NCI-H774 (cell line): Measurements from ENCODE around the gene FBXL19.
"Not testable (repeated sequence)": the region's sequence is repeated elsewhere in the genome, so short reads cannot be mapped to it uniquely, and the experiment has no call there.

Experiments used
- DNase-seq: peaks from one replicate; lab custom pipeline; 2025; lab: John Stamatoyannopoulos, UW

FBXL19 gene

DNA sequence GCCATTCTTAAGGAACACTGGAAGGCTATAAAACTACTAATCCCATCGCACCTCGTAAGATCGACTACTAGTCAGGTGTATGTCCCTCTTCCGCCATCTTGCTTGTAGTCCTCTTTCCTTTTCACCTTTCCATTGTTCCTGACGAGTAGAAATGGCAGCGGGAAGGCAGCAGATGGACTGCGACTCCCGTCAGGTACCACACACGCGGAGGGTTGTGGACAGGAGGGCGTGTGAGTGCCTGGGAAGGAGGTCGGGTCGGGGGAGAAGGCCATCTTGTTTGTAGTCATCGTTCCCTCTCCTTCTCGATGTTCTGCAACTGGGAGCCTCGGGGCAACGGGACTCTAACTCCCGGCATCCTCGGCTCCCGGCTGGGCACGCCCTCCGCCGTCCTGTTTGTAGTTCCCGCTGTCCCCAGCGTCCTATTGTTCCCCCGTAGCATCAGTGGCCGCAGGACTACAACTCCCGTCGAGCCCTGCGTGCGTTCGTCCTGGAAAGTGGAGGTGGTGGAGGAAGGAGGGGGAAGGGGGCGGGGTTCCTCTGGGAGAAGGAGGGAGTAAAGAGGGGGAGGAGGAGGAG lies 324 bp upstream of the FBXL19 start:
- peak; percentile 99 for DNase-seq

DNA sequence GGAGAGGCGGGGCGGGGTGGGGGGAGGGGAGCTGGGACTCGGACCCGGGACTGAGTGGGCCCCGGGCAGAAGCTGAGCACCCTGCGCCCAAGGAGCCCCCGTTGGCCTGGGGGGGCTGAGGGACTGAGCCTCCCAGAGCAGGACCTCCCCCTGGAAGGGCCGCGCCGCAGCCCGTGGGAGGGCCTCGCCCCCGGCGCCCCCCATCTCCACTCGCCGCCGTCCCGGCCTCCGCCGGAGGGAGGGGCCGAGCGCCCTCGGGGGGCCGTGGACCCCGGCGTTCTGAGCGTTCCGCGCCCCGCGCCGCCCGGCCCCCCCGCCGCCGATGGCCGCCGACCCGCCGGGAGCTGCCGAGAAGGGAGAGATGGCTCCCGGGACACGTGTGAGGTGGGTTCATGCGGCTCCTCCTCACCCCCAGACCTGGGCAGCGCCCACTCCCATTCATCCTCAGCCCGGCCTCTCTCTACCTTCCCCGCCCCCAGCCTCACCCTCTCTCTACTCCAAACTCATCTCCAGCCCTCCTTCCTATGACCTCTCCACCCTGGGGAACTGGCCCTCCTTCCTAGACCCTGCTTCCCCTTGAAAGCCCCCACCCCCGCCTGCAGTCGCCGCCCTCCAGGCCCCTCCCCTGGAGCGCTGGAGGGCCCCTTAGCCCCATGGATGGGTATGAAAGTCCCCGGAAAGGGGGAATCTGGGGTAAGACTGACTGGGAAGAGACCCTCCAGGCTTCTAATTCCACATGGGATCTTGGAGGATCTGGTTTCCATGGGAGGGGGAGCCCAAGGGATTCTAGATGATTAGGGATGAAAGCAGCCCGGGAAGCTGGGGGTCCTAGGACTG lies 922 bp downstream of the FBXL19 start:
- DNase-seq, result no peak

DNA sequence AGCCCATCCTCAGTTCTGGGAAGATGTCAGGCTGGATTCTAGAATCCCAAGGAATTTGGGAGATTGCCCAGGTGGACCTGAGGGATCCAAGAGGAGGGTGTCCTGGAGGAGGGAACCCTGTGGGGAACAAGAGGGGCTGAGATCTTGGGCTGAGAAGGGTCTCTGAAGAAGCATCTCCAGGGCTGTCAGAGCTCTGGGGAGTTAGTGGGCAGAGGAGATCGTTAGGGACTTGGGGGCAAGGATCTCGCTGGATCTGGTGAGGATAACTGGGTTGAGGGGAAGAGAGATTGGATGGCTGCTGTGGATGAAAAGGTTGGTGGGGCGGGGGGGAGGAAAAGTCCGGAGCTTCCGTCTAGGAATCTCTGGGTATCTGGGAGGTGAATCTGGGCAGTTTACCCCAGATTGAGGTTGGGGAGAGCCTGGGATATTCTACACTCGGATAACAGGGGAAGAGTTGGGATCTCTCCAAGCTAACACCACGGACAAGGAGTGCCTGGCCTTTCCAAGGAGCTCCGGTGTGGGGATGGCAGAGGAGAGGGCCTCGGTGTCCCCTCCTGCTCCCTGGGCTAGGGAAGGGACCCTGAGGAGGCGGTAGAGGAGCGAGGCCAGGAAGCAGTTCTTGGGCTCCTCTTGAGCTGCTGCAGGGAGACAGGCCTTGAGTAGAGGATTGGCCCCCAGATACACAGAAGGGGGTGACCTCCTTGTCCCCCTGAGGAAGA lies 1.7 kb downstream of the FBXL19 start:
- DNase-seq, result no peak

DNA sequence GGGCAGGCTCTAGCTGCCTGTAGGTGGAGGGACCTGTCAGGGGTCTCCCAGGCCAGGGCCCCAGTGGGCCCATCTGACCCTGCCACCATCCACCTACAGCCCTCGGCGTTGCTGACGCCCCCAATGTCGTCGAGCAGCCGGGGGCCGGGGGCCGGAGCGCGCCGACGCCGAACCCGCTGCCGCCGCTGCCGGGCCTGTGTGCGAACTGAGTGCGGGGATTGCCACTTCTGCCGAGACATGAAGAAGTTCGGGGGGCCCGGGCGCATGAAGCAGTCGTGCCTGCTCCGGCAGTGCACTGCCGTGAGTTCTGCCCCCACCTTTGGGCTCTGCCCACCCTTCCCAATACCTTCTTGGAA lies 2.2 kb downstream of the FBXL19 start:
- no peak for DNase-seq

DNA sequence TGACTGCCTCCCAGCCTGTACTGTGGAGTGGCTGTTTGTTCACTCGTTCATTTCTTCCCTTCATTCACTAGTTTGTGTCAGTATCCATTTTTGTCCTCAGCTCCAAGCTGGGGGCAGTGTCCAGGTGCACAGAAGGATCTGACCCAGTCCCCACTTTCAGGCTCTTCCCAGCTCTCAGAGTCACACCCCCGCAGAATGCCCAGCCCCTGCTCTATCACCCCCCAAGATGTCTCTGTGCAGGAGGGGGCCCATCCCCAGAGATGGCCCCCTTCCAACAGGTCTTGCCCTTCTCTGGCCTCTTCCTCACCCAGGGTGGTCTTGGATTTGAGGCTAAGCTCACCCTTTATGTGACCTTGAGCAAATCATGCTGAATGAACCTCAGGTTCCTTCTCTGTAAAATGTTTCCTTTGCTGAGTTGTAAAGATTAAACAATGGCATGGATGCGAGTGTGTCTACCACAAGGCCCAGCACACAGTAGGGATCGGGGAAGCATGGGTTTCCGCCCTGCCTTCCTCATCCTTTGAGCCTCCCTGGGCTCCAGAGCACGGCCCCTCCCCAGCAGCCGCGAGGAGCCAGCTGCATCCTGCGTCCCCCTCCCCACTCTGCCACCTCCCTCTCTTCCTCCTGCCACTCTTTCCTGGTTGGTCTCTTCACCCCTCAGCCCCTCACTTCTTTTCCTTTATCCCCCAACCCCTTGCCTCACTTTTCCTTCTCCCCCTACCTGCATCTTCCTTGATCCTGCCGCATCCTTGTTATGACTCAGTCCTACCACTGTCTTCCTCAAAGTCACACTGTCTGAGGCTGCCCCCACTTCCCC lies 2.8 kb downstream of the FBXL19 start:
- no peak for DNase-seq

DNA sequence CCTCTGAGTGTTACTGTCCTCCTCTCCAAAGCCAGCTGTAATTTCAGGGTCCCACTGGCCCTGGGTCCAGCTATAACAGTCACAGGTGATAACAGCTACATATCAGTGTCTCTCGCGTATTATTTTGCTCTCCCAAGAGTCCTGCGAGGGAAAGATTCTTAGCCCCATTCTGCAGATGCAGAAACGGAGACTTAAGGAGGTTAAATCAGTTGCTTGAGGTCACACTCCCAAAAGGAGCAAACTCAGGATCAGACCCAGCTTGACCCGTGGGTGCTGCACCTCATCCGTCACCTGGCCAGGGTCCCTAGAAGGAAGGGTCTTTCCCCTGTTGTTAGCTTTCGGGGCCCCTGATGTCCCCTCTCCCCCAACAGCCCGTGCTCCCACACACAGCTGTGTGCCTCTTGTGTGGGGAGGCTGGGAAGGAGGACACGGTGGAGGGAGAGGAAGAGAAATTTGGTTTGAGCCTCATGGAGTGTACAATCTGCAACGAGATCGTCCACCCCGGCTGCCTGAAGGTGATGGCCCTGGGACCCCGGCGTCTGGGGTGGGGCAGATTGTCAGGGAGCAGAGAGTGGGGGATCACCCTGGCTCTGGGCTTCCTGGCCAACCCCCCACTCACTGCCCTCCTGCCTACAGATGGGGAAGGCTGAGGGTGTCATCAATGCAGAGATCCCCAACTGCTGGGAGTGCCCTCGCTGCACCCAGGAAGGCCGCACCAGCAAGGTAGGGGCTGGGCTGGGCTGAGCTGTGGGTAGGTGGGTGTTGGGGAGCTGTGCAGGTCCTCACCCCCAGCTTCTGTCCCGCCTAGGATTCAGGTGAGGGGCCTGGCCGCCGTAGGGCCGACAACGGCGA lies 3.8 kb downstream of the FBXL19 start:
- DNase-seq, result no peak

DNA sequence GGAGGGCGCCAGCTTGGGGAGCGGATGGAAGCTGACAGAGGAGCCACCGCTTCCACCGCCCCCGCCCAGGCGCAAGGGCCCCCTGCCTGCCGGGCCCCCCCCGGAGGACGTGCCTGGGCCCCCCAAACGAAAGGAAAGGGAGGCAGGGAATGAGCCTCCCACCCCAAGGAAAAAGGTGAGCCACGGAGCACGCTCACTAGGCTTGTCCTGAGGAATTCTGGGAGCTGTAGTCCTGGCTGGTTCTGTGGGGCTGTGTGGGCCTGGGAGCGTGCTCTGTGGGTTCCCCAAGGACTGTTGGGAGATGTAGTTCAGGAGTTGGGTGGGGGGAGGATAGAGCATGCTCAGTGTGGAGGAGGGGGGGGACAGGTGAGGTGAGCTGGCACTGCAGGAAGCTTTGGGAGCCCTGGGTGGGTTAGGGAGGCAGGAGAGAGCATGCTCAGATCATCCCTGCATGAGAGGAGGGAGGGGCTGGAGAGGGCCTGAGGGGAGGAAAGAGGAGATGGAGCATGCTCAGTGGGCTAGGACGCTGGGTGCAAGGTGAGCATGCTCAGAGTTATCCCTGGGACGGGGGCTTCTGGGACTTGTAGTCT lies 4.5 kb downstream of the FBXL19 start:
- DNase-seq, result peak; percentile 89

DNA sequence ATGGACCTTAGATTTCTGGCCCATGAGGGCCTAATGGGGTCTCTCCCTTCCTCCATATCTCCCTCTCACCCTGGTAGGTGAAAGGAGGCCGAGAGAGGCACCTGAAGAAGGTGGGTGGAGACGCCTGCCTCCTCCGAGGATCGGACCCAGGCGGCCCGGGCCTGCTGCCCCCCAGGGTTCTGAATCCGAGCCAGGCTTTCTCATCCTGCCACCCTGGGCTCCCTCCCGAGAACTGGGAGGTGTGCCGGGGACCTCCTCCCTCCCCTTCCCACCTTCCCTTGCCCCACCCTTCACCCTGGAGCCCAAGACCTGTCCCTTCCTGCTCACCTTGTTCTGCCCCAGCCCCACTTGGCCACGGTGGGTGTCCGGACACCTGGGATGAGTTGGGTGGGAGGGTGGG lies 5.0 kb downstream of the FBXL19 start:
- no peak for DNase-seq

DNA sequence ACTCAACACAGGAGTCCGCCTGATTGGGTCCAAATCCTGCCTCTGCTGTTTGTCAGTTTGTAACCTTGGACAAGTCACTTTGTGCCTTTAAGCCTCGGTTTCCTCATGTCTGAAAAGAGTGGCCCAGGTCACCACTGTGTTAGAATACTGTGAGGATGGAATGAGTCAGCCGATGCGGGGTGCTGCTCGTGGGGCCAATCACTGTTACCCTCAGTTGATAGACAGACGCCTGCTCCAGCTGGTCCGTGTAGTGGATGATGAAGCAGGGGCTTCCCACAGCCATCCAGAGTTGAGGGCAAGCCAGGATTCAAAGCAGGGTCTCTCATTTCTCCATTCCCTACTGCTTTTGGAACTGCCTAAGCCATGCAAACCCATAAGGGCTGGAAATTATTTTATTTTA lies 5.8 kb downstream of the FBXL19 start:
- DNase-seq, result no peak

DNA sequence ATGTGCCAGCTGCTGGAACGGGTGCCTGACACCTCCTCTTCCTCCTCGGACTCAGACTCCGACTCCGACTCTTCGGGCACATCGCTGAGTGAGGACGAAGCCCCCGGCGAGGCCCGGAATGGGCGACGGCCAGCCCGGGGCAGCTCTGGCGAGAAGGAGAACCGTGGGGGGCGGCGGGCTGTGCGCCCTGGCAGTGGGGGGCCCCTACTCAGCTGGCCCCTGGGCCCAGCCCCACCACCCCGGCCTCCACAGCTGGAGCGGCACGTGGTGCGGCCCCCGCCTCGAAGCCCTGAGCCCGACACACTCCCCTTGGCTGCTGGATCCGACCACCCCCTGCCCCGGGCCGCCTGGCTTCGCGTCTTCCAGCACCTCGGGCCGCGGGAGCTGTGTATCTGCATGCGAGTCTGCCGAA lies 6.8 kb downstream of the FBXL19 start:
- no peak for DNase-seq

DNA sequence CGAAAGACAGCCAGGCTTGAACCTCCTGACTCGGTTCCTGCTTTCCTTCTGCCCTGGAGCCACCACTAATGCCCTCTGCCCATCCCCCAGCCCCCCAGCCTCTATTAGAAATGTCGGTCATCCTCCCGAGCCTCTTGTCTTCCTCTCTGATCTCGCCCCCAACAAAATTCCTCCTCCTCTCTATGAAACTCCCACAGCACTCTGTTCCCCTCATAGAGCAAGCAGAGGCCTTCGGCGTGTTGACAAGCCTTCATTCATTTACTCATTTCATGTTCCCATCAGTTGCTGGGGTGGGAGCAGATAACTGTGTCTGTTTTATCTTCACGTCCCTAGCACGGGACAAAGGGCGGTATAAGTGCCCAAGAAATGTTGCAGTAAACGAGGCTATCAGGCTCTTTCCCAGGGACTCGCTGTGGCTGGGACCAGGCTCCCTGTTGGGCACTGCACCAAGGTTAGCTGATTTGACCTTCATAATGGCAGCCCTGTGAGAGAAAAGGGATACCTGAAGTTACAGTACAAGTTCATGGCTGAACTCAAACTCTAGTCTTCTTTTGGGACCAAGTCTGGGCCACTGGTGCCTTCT lies 7.8 kb downstream of the FBXL19 start:
- no peak for DNase-seq

DNA sequence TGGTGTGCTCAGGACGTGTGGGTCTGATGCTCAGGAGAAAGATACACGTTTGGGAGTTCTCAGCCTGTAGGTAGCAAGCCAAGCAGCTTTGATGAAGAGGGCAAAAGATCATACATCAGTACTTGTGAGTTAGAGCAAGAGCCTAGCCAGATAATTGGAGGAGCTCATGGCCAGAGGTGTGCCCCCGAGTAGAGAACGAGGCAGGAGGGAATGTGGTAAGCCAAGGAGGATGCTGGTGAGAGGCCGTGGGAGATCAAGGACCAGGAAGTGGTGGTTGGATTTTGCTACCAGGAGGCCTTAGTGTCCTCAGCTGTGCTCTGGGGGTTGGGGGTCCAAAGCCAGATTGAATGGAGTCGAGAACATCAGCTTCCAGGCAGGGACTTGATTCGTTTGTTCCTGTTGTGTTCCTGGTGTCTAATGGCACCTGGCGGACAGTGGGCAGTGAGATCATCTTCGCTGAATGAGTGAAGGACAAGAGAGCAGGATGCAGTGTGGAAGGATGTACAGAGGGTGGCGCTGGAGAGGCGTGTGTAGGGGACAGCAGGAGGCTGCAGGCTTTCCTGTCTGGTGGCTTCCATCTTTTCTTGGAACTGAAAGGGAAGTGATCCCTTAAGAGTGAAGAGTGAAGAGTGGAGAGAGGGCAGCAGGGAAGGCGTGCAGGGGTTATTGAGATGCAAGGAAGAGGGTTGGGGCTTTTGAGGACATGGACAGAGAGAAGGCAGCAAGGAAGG lies 11.6 kb downstream of the FBXL19 start:
- DNase-seq, result peak; percentile 29

DNA sequence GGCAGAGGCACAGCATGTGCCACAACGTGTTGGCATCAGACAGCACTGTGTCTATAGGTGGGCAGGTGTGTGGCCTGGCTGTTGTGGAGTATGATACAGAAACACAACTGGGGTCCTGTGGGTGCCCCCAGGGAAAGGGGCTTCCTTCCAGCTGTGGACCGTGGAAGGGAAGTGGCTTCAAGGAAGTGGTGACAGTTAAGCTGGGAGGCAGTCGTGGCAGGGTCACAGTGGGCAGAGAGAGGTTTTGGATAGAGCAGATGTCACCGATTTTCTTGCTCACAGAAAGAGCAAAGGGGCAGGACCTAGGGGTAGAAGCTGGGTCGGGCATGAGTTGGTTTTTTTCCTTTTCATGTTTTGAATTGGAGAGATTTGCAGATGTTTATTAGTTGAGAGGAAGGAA lies 14.3 kb downstream of the FBXL19 start:
- no peak for DNase-seq

DNA sequence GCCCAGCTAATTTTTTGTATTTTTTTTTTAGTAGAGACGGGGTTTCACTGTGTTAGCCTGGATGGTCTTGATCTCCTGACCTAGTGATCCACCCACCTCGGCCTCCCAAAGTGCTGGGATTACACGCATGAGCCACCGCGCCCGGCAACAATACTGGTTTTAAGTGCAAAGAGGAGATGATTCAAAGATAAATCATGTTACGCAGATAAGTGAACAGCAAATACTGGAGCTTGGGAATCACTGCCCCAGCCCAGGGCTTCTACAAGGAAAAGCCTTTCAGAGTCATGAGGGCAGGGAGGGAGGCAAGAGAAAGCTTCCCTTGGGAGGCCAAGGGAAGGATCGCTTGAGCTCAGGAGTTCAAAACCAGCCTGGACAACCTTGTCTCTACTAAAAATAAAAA lies 16.2 kb downstream of the FBXL19 start:
- DNase-seq, result not testable (repeated sequence)

DNA sequence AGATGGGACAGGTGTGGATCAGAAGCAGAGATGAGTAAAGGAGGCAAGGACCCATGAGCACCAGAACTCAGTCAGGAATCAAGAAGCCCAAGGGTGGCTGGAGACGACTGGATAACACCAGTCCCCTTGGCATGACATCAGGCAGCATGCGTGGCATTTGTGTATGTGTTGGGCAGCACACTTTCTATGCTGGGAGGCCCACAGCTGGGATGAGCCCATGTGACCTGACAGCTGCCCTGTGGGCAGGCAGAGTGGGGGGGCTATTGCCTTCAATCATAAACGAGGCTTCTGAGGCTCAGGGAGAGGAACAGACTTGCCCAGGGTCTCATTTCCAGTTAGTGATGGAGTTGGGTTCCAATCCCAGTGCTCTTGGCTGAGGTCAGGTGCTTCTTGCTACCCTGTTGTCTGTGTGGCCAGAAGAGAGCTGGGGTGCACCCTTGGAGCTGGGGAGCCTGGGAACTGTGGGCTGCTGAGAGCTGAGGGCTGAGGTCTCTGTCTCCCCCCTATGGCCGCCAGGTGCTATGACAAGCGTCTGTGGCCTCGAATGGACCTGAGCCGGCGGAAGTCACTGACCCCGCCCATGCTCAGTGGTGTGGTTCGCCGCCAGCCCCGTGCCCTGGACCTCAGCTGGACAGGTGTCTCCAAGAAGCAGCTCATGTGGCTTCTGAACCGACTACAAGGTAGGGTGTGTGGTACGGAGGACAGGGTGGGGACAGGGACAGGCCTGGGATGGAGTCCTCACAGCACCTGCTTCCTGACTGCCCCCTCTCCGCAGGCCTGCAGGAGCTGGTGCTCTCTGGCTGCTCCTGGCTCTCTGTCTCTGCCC lies 18.4 kb downstream of the FBXL19 start:
- peak; percentile 56 for DNase-seq

DNA sequence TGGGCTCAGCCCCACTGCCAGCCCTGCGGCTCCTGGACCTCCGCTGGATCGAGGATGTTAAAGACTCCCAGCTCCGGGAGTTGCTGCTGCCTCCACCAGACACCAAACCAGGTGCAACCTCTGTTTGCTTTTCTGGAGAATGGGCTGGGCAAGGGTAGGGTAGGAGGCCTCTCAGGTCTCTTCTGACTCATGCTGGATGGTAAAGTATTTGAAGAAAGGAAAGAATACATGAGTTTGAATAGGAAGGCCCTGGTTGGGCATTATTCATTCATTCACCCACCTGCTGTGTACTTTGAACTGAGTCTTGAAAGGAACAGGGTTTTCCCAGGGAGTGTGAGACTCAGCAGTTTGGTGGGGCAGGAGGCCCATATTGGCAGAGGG lies 19.0 kb downstream of the FBXL19 start:
- no peak for DNase-seq

DNA sequence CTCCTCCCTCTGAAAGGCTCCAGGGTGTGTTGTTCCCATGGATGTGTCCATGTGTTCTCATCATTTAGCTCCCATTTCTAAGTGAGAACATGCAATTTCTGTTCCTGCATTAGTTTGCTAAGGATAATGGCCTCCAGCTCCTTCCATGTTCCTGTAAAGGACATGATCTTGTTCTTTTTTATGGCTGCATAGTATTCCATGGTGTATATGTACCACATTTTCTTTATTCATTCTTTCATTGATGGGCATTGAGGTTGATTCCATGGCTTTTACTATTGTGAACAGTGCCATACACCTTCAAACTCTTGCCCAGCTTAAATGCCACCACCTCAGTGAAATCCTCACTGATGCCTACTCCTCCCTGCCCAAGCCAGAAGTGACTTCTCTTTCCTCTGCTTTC lies 21.0 kb downstream of the FBXL19 start:
- DNase-seq, result no peak

DNA sequence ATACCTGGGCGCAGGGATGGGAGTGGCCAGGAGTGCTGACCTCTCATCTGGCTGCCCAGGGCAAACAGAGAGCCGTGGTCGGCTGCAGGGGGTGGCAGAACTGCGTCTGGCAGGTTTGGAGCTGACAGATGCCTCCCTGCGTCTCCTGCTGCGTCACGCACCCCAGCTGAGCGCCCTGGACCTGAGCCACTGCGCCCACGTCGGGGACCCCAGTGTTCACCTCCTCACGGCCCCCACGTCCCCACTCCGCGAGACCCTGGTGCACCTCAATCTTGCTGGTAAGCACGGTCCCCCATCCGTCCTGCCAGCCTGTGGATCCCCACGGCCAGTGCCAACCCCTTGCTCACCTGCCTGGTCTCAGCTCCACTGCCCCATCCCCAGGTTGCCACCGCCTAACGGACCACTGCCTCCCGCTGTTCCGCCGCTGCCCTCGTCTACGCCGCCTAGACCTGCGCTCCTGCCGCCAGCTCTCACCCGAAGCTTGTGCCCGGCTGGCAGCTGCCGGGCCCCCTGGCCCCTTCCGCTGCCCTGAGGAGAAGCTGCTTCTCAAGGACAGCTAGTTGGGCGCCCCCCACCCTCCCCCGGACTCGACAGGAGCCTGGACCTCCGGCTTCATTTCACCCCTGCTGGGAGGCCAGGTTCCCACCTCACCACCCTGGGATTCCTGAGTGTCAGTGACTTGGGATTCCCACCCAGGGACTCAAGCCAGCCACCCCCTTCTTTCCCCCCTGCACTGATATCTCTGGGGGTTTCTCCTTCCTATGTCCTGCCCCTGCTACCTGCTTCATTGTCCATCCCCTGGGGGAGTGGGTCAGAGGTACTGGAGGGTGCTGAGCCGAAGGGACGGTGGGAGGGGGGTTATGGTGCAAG lies 23.5 kb downstream of the FBXL19 start:
- no peak for DNase-seq
